GM19351 (cell line): Measurements from ENCODE around the gene GSKIP.
A peak's percentile ranks its signal among the peaks of the same experiment; 100 is the strongest.

Source experiments
- ATAC-seq: cut with Tn5 transposase; IDR thresholded peaks from one replicate; pipeline ENCODE4 v1.9.1; 2021; ENCODE audit warnings: mild to moderate bottlenecking, moderate library complexity; ENCODE audit not compliant: unreplicated experiment

The GSKIP gene

DNA sequence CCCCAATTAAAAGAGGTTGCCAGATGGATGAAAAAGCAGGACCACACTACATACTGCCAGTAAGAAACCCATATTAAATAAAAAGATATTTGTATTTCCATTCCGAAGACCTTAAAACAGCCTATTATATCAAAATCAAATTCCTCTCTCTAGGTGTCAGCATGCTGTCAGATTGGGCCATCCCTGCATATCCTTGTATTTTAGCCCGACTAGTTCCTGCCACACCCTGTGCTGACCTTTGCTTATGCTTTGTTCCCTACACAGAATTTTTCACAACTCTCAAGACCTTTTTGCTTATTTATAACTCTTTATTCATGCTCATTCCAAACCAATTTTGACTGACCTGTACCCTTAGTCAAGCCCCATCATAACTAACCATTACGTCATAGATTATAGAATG is 12.8 kb downstream of the GSKIP start:
- no peak for ATAC-seq

DNA sequence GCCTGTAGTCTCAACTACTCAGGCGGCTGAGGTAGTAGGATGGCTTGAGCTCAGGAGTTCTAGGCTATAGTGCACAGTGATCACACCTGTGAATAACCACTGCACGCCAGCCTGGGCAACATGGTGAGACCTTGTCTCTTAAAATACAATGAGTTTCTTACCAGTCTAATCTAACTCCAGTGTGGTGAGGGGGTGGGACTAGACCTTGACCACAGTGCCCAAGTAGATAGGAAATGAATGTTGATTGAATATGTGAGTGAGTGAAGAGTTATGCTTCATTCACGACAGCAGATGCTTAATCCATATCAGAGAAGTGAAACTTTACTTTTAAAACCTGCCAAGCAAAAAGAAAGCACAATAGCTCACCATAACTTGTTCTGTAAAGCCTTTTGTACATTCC is 17.4 kb downstream of the GSKIP start:
- peak; percentile 86 for ATAC-seq

GRCh38 chr14:96383445-96383844 is 20.1 kb downstream of the GSKIP start:
- ATAC-seq = no peak

DNA sequence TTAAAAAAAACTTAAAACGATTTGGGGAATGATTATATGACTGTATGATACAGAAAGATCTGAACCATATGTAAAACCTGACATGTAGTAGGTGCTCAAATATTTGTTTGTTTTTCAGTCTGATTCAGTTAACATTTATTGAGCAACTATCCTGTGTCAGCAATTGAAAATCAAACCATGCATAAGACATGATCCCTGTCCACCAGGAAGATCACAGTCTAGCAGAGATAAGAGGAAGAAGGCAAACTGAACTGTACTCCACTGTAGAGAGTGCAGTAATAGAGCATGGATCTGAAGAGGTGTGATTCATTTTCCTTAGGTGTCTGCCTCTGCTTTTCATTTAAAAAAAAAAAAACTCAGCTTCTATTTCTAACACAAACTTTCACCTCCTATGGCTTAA is 20.7 kb downstream of the GSKIP start:
- no peak for ATAC-seq

DNA sequence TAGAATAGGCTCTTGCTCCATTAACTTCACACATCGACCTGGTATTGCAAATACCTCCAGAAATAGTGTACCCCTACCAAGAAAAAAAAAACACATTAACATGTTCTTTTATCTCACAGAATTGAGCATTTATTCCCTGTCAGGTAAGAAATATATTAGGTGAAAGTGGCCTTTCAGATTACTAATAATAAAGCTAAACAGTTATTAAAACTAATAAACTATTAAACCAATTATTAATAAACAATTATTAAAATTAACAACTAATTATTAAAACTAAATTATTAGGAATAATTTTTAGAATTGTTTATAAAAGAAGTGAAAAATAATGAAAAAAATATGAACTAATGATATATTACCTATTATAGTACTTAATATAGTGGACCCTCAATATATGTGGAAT is 21.4 kb downstream of the GSKIP start:
- ATAC-seq = no peak

- no peak for ATAC-seq
Measured at GRCh38 chr14:96385385-96385784, 22.1 kb downstream of the GSKIP start.

- ATAC-seq = no peak
Measured at GRCh38 chr14:96390965-96391292, 27.6 kb downstream of the GSKIP start.

- ATAC-seq = peak; percentile 89
Measured at GRCh38 chr14:96391293-96392118, 28.2 kb downstream of the GSKIP start.

GRCh38 chr14:96393071-96393691 is 29.9 kb downstream of the GSKIP start:
- ATAC-seq = no peak

GRCh38 chr14:96394047-96394815 is 30.9 kb downstream of the GSKIP start:
- no peak for ATAC-seq

GRCh38 chr14:96398432-96398831 is 35.1 kb downstream of the GSKIP start:
- no peak for ATAC-seq

DNA sequence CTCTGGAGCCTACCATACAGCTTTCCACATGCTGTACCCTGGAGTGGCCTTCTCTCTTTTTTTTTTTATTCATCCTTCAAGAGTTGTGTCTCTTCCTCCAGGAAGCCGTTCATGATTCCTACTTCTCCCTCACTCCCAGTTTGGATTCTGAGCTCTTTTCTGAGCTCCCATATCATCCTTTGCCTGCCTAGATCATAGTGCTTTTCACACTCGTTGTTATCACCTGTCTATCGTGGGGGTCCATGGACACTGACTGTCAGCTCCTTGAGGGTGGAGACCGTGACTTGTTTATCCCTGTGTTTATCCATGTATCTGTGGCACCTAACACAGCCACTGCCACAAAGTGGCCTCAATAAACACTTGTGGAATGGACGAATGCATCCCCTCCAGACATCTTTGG is 35.6 kb downstream of the GSKIP start:
- no peak for ATAC-seq

DNA sequence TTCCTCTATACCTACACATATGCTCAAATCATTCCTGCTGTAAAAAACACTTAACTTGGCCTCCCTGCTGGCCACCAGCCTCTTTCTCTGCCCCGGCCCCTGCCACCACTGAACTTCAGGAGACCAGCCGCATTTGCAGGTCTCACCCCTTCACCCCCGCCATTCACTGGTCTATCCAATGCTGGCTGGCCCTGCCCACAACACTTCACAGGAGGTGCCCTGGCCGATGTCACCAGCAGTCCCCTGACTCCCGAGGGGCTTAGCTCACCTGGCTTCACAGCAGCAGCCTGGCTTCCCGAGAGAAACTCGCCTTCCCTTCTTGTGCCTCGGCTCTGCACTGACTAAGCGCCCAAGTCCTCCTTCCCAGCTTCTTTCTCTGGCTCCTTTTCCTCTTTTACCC is 36.1 kb downstream of the GSKIP start:
- no peak for ATAC-seq

- no peak for ATAC-seq
Measured at GRCh38 chr14:96400495-96400894, 37.2 kb downstream of the GSKIP start.

GRCh38 chr14:96403409-96403808 is 40.1 kb downstream of the GSKIP start:
- ATAC-seq = no peak

DNA sequence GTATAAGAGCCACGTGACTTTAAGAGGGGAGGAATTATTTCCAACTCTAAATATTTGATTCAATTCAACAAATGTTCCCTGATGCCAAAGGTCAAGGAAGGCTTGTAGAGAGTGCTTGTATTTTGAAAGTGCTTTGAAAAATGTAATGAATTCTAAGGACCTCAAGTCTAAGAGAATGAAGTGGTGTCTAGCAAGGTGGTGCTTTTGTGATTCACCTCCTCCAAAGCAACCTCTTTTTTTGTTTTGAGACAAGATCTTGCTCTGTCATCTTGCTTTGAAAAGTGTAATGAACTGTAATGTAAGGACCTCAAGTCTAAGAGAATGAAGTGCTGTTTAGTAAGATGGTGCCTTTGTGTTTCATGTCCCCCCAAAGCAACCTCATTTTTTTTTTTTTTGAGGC is 42.4 kb downstream of the GSKIP start:
- ATAC-seq = no peak

- ATAC-seq = no peak
Measured at GRCh38 chr14:96407935-96408570, 44.7 kb downstream of the GSKIP start.

- no peak for ATAC-seq
Measured at GRCh38 chr14:96408608-96409007, 45.3 kb downstream of the GSKIP start.

DNA sequence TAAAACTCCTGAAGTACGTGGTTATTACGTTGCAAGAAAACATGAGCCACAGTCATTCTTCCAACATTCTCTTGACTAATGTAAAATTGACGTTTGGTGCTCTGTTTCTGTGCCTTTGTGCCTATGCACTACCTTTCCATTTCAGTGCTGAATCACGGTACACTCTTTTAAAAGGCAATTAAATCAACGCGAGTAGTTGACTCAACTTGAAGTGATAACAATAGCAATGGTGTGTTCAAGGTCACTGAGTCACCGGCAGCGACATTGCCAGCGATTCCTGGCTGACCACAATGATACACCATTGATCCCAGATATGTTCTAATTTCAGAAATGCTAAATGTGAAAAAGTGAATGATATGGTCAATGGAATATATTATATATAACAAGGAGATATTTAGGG is 46.4 kb downstream of the GSKIP start:
- ATAC-seq = no peak

DNA sequence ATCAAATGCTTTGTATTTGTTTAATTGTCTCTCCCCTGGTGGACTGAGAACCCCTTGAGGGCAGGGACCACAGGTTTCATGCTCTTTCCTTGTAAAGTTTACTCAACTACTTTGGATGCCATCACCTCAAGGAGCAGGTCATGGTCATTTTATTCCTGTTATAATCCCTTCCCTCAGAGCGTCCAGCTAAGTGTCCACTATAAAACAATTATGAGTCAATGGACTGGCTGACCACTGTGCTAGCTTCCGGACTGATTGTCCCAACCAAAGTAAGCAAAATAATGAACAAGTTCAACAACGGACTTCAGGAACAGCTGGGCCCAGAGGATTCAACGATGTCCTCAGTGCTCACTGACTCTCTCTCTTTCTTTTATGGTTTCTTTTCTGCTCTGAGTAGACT is 46.8 kb downstream of the GSKIP start:
- no peak for ATAC-seq

DNA sequence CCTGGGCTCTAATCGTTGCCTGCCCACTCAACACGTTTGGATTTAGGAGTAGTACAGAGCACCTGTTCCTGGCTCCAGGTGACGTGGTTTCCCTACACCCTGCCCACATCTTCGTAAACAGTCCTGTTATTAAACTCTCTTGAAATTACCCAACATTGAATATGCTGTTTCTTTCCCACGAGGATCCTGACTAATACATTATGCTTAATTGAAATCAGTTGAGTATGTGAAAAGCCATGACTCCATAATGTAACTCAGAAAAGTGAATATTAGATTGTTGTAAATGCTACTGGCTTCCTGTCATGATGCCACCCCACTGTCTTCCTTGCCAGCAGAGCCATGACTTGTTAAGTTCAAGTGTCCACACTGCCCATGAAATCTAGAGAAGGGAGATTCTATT is 50.2 kb downstream of the GSKIP start:
- no peak for ATAC-seq

- no peak for ATAC-seq
Measured at GRCh38 chr14:96415559-96415958, 52.2 kb downstream of the GSKIP start.
